DOHH2 (cell line): Measurements from ENCODE around the gene TBC1D14.

Experiments
- H3F3A ChIP-seq: fragments of 200-600 bp; sonication (generic), shearing (Covaris generic); 2 replicates; pipeline ENCODE4 v1.6.0; 2016; ENCODE audit warnings: antibody characterized with exemption, mild to moderate bottlenecking; ENCODE audit not compliant: control insufficient read depth, insufficient read depth
- H3K27ac ChIP-seq: fragments of 200-600 bp; sonication (generic); 2 replicates; pipeline ENCODE4 v1.5.1; 2014; ENCODE audit warnings: low read depth, mild to moderate bottlenecking, low read length, moderate library complexity
- H3K27me3 ChIP-seq: fragments of 200-600 bp; sonication (generic); 2 replicates; pipeline ENCODE4 v1.6.1; 2014; ENCODE audit warnings: mild to moderate bottlenecking, low read length, mixed read lengths; ENCODE audit not compliant: control insufficient read depth
- H3K36me3 ChIP-seq: fragments of 200-600 bp; sonication (generic); 2 replicates; pipeline ENCODE4 v1.6.1; 2014; ENCODE audit warnings: mild to moderate bottlenecking, low read length, moderate library complexity, mixed read lengths; ENCODE audit not compliant: control insufficient read depth
- H3K4me1 ChIP-seq: fragments of 200-600 bp; sonication (generic); 2 replicates; pipeline ENCODE4 v1.6.1; 2014; ENCODE audit warnings: mild to moderate bottlenecking, low read length, mixed read lengths; ENCODE audit not compliant: control insufficient read depth
- H3K4me2 ChIP-seq: fragments of 200-600 bp; sonication (generic); 2 replicates; pipeline ENCODE4 v1.6.0; 2014; ENCODE audit warnings: mild to moderate bottlenecking, low read length, moderate library complexity
- H3K4me3 ChIP-seq: fragments of 200-600 bp; sonication (generic); 2 replicates; pipeline ENCODE4 v1.5.1; 2014; ENCODE audit warnings: mild to moderate bottlenecking, low read length, mixed read lengths
- H3K79me2 ChIP-seq: fragments of 200-600 bp; sonication (generic); 2 replicates; pipeline ENCODE4 v1.6.1; 2014; ENCODE audit warnings: mild to moderate bottlenecking, low read length, mixed read lengths; ENCODE audit not compliant: control insufficient read depth
- H3K9me2 ChIP-seq: fragments of 200-600 bp; sonication (generic); replicated peaks from 2 replicates; pipeline ENCODE4 v1.6.1; 2014; ENCODE audit warnings: mild to moderate bottlenecking, low read length, mixed read lengths; ENCODE audit not compliant: control insufficient read depth
- H3K9me3 ChIP-seq: fragments of 200-600 bp; sonication (generic); 2 replicates; pipeline ENCODE4 v1.6.1; 2014; ENCODE audit warnings: antibody characterized with exemption, low read length, mixed read lengths; ENCODE audit not compliant: control insufficient read depth, insufficient read depth
- H4K20me1 ChIP-seq: fragments of 200-600 bp; sonication (generic); 2 replicates; pipeline ENCODE4 v1.6.0; 2014; ENCODE audit warnings: low read depth, mild to moderate bottlenecking, antibody characterized with exemption, low read length, moderate library complexity; ENCODE audit not compliant: control insufficient read depth, insufficient read depth
- EZH2phosphoT487 ChIP-seq: fragments of 200-600 bp; sonication (generic); IDR thresholded peaks from 2 replicates; pipeline ENCODE4 v1.6.1; 2017; ENCODE audit warnings: borderline replicate concordance, mild to moderate bottlenecking, antibody characterized with exemption, low read length, moderate library complexity, mixed read lengths
- TF ChIP-seq, protein P1 (sequence below): fragments of 200-600 bp; sonication (generic); IDR thresholded peaks from one replicate; pipeline ENCODE4 v1.5.1; 2014; ENCODE audit warnings: antibody characterized with exemption, mild to moderate bottlenecking, low read depth, low read length; ENCODE audit not compliant: poor library complexity, severe bottlenecking

TBC1D14 gene

GRCh38 chr4:6942238-6942800, 32.7 kb downstream of the TBC1D14 start:
- Histone ChIP-seq H4K20me1 (peaks cover 30% of the 10 kb centered on the region), H3K9me2 (no peaks in the 10 kb centered on the region), H3K36me3 (peaks cover 56% of the 10 kb centered on the region), H3K4me2 (peak overlapping the region; percentile 55), H3K4me1 (peaks cover 56% of the 10 kb centered on the region), H3K27me3 (no peaks in the 10 kb centered on the region), H3K27ac (peak overlapping the region; percentile 69), H3F3A (peaks cover 11% of the 10 kb centered on the region), H3K79me2 (peaks cover 91% of the 10 kb centered on the region), H3K4me3 (peak overlapping the region; percentile 46), H3K9me3 (no peaks in the 10 kb centered on the region)
- TF ChIP-seq EZH2phosphoT487 = no peak
- TF ChIP-seq, protein P1, sequence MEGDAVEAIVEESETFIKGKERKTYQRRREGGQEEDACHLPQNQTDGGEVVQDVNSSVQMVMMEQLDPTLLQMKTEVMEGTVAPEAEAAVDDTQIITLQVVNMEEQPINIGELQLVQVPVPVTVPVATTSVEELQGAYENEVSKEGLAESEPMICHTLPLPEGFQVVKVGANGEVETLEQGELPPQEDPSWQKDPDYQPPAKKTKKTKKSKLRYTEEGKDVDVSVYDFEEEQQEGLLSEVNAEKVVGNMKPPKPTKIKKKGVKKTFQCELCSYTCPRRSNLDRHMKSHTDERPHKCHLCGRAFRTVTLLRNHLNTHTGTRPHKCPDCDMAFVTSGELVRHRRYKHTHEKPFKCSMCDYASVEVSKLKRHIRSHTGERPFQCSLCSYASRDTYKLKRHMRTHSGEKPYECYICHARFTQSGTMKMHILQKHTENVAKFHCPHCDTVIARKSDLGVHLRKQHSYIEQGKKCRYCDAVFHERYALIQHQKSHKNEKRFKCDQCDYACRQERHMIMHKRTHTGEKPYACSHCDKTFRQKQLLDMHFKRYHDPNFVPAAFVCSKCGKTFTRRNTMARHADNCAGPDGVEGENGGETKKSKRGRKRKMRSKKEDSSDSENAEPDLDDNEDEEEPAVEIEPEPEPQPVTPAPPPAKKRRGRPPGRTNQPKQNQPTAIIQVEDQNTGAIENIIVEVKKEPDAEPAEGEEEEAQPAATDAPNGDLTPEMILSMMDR = no peak

DNA sequence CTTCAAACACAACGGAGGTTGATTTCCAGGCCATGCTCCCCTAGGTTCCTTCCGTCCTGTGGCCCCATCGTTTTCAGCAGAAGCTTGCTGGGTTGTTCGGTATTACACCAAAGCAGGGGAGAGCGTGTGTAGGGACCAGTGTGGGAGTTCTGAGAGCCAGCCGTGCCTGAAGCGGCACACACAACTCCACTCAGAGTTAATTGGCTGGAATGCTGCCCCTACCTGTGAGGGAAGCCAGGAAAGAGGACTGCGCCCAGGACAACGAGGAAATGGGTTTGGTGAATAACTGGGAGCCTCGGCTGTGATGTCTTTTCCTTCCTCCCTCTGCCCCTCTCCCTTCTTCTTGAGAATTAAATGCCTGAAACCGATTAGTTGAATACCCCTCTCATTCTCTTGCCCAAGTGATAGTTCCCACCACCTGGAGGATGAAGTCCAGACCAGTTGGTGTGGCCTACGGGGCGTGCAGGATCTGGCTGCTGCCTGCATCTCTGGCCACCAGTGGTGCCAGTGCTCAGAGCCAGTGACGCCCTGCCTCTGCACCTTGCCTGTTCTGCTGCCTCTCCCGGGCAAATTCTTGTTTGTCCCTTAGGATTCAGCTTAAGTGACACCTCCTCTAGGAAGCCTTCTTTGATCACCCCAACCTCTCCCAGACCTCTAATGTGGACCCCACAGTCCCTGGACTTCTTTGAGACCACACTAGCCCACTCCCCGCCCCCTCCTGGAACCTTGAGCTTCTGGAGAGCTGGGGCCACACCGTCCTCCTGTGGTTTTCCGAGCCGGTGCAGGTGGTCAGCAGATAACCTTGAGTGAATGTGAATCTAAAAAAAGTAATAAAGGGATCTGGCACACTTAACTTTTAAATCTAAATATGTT, 33.6 kb downstream of the TBC1D14 start:
- Histone ChIP-seq H3K27ac (no peak overlapping the region; the same call in 1 of the 2 replicates), H3K36me3 (peaks cover 51% of the 10 kb centered on the region), H3K4me3 (no peak overlapping the region), H3K9me3 (no peaks in the 10 kb centered on the region), H3K4me1 (peaks cover 47% of the 10 kb centered on the region), H3K9me2 (no peaks in the 10 kb centered on the region), H3K4me2 (no peak overlapping the region), H3K79me2 (peaks cover 90% of the 10 kb centered on the region), H3K27me3 (no peaks in the 10 kb centered on the region), H4K20me1 (peaks cover 22% of the 10 kb centered on the region), H3F3A (peaks cover 11% of the 10 kb centered on the region)
- TF ChIP-seq, protein P1 = no peak

DNA sequence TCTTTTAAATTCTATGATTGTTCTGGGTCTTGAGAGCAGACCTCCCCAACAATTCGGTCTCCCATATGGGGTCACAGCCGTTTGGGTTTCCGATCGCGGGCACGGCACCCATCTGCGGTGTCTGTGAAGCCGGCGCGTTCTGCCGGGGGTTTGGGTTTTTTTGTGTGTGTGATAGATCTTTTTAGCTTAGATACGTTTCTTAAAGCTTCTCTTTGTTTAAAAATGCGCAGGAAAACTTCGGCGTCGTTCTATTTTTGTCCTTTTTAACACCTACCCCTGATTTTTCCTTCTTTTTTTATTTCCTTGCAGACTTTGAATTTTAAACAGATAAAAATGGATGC, 34.2 kb downstream of the TBC1D14 start:
- peaks cover 40% of the 10 kb centered on the region for H3K4me1 ChIP-seq

More for the DNA sequence above, 34.2 kb downstream of the TBC1D14 start:
- H3K4me3 ChIP-seq = no peak overlapping the region
- TF ChIP-seq, protein P1 = no peak
- no peak for TF ChIP-seq EZH2phosphoT487
- peaks cover 88% of the 10 kb centered on the region for H3K79me2 ChIP-seq
- H3F3A ChIP-seq = peaks cover 11% of the 10 kb centered on the region
- H3K27me3 ChIP-seq = no peaks in the 10 kb centered on the region
- H3K4me2 ChIP-seq = no peak overlapping the region
- no peaks in the 10 kb centered on the region for H3K9me3 ChIP-seq
- no peak overlapping the region for H3K27ac ChIP-seq
- H3K9me2 ChIP-seq = no peaks in the 10 kb centered on the region
- peaks cover 18% of the 10 kb centered on the region for H4K20me1 ChIP-seq
- peaks cover 47% of the 10 kb centered on the region for H3K36me3 ChIP-seq
